DMS53 treated with DMSO at 0.1 percent for 48 hours (cell line): Measurements from ENCODE around the gene GLI2.

ENCODE experiments used
- DNase-seq: peaks from one replicate; lab custom pipeline; 2025; ENCODE audit not compliant: unreplicated experiment; lab: John Stamatoyannopoulos, UW

The GLI2 gene

DNA sequence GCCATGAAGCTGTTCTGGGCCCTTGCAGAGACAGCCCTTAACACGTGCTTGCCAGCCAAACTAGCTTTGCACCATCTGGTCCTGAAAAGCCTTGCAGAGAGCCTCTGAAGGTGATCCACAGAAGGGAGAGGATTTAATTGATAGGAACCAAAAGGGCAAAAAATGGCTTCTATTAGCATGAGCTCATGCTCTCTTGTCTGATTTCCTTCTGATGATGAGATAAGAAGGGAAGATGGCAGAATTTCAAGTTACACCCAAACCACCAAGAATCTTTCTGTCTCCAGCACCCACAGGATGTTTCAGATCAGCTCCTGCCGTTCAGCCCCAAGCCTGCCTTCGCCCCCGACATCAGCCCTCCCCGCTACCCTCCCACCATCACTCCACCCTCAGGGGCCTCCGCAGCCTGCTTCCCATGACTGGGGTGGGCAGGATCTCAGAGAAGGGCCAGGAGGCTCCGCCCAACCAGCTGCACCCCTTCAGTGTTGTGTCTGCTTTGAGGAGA, 23.4 kb upstream of the GLI2 start:
- DNase-seq: no peak

GRCh38 chr2:120715353-120715752, 20.3 kb upstream of the GLI2 start:
- no peak for DNase-seq

DNA sequence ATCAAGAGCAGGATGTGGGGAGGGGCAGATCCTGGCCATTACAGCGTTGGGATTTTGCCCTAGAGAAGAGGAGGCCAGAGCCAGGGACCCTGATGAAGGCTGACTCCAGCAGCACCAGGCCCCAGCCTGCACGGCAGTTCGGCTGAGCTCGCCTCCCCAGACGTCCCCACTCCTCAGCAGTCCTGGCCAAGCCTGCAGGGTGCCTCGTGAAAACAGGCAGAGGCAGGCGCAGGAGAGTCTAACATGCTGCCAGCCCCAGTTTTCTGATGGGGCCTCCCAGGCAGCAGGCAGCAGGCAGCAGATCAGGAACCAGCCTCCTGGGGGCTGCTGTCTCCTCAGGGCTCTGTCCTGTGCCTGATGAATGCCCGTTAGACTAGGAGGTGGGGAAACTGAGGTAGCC, 19.7 kb upstream of the GLI2 start:
- no peak for DNase-seq

DNA sequence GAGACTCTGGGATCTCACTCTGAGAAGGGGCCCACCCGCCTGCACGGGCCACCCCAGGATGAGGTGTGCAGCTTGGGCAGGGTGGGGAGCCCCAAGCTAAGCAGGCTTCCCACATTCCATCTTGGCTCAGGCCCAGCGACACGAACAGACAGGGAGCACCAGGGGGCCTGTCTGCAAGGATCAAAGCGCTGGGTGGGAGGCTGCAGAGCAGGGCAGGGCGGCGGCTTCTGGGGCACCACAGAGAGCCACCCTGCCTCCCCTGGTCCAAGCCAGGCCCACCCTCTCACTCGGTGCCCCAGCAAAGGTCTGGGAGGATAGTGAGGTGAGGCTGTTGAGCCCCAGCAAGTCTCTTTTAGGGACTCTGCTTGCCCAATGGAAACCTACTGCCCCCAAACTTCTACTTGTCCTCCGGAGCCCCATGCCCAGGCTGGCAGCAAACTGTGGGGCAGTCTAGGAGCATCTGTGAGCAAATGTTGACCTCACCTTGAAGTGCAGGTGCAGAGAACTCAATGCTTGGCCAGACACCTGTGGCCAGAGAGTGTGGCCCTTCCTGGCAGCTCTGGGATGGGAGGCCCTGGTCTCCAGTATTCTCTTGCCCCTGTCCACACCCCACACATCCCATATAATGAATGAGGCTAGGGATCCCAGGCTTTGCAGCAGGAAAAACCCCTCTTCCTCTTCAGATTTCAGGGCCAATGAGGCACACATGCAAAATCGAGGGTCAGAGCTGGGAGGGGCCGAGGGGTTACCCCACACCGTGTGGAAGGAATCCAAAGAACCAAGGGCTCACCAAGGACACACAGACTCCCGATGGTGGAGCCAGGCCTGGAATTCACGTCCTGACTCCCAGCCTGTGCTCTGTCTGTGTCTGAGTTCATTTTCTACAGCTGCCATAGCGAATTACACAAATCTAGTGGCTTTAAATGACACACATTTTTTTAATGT, 18.8 kb upstream of the GLI2 start:
- no peak for DNase-seq

GRCh38 chr2:120719491-120719890, 16.2 kb upstream of the GLI2 start:
- DNase-seq: no peak

GRCh38 chr2:120720231-120720630, 15.4 kb upstream of the GLI2 start:
- no peak for DNase-seq

- DNase-seq: no peak
Observed at GRCh38 chr2:120720746-120721375, 14.8 kb upstream of the GLI2 start.

- no peak for DNase-seq
Observed at GRCh38 chr2:120722246-120722567, 13.5 kb upstream of the GLI2 start.

GRCh38 chr2:120722568-120723421, 12.9 kb upstream of the GLI2 start:
- no peak for DNase-seq

DNA sequence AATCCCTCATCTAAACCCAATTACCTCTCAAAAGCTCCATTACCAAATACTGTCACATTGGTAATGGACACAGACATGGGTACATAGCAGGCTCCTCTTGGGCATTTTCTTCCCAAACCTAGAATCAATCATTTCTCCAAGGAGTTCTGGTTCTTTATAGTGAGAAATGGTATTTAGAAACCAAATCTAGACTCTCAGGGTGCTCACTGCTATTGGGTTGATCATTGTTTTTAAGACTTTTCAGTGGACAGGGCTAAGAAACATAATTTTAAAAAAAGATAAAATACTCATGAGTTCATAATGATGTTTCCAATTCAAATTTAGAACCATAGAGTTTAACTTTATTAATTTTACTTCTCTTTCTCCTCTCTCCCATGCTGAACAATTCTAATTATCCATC, 9.4 kb upstream of the GLI2 start:
- DNase-seq: no peak

GRCh38 chr2:120729406-120730399, 6.0 kb upstream of the GLI2 start:
- DNase-seq: peak; percentile 56

DNA sequence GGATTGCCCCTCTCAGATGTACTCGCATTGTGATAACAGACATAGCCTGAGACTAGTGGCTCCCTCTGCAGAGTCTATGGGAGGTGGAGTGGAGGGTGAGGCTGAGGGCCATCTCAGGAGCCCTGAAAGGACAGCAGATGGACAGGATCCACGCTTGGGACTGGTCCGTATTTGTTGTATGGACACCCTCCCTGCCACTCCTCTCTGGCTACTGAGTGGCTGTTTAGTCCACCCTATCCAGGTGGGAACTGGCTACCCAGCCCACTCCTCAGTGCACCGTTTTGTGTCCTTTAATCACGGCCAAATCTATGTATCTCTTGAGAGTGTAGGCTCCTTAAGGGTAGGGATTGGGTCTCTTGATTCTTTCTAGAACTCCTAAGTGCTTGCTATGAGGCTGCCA, 4.5 kb upstream of the GLI2 start:
- DNase-seq: no peak

DNA sequence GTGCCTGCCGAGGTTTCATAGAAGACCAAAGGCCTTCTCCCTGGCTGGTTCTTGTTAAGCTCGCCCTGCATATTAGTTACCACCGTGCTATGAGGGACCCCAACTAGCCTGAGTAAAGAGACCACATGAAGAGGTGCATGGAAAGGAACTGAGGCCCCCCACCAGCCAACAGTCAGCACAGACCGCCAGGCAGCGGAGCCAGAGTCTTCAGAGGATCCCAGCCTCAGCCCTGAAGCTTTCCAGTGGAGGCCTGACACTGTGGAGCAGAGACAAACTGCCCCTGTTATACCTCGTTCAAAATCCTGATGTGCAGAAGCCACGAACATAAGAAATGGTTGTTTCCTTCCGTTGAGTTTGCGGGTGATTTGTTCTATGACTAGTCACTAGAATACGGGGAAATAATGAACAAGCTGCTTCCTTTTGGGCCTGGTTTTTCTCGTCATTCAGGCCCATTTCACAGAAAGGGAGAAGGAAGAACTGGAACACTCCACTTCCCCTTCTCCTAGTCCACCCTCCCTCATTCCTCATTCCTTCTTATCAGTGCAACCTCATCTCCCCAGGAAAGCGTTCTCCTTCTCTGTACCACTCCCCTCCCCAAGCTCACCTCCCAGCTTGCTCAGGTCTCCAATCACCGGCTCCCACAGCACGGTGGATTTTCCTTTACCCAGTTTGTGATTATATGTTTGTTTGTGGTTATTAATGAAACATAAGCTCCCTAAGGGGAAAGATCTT, 3.0 kb upstream of the GLI2 start:
- DNase-seq: no peak

- no peak for DNase-seq
Observed at GRCh38 chr2:120733238-120733932, 2.3 kb upstream of the GLI2 start.

DNA sequence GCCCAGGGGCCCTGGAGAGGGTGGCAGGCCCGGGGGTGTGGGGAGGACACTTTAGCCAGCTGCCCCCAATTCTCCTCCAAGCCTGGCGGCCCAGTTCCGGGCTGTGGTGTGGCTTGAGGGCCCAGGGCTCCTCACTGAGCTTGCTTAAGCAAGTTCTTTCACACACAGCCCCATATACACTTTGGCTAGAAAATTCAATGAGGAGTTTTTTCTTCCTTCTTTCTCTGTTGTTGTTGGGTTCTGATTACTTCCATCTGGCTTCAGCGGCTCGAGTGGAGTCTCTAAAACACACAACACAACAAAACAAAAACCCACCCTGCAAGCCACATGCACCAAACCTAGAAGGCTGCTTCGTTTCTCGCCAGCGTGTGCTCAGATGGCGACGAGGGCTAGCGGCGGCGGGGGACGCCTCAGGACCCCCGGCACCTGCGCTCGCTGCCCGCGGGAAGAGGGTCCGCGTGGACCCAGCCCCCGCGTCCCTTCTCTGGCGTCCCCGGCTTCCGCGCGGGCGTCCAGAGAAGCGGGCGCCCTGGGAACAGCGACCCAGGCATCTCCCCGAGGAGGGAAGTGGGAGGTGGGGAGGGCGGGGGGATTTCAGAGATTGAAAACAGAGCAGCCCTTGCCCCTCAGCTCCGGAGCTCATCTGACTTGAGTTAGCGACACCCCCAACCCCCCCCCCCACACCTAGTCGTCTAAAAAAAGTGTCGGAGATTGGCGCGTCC, 577 bp upstream of the GLI2 start:
- DNase-seq: no peak

DNA sequence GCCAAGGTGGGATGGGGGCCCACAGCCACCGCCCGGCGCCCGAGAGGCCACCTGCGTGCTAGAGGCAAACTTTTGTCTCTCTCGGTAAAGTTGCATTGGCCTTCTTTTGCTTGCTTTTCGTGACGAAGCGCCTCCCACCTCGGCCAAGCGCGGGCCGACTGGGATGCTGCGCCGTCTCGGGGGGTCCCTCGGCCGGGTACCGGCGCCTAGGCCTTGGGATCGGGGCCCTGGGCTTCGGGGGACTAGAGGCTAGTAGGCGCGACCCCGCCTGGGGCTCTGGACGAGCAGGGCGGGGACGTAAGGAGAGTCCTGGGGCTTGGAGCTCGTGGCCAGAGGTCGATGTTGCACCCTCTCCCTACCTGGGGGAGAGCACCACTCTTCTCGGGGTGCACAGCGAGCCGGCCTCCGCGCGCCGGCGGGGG, 545 bp downstream of the GLI2 start:
- peak; percentile 33 for DNase-seq

GRCh38 chr2:120736624-120737339, 1.1 kb downstream of the GLI2 start:
- DNase-seq: no peak
